BE2C (cell line): ENCODE data around the gene PIGH.
"Not testable (repeated sequence)": the region's sequence is repeated elsewhere in the genome, so short reads cannot be mapped to it uniquely, and the experiment has no call there.

Experiments
- DNase-seq: peaks from one replicate; pipeline ENCODE4 v3.0.0-alpha.2; 2020
- H3K27me3 ChIP-seq: fragments of 250-450 bp; sonication (Bioruptor Pico); 2 replicates; pipeline ENCODE4 v1.5.1; 2020; ENCODE audit warnings: mild to moderate bottlenecking
- H3K36me3 ChIP-seq: fragments of 250-450 bp; sonication (Bioruptor Pico); 2 replicates; pipeline ENCODE4 v1.5.1; 2020; ENCODE audit warnings: mild to moderate bottlenecking
- H3K4me1 ChIP-seq: fragments of 250-450 bp; sonication (Bioruptor Pico); 2 replicates; pipeline ENCODE4 v1.5.1; 2020
- H3K4me3 ChIP-seq: 2 replicates; pipeline ENCODE4 v1.5.1; 2011; ENCODE audit warnings: low read depth, low read length
- H3K9me3 ChIP-seq: fragments of 250-450 bp; sonication (Bioruptor Pico); 2 replicates; pipeline ENCODE4 v1.5.1; 2020
- TF ChIP-seq, protein P1 (sequence below): IDR thresholded peaks from 2 replicates; pipeline ENCODE4 v1.5.1; 2012; ENCODE audit warnings: mild to moderate bottlenecking, low read depth, low read length

The PIGH gene

GRCh38 chr14:67630186-67630585 lies 30.1 kb upstream of the PIGH start:
- DNase-seq = no peak
- H3K4me1 ChIP-seq = no peaks in the 10 kb centered on the region
- H3K9me3 ChIP-seq = no peaks in the 10 kb centered on the region
- H3K27me3 ChIP-seq = no peaks in the 10 kb centered on the region
- H3K36me3 ChIP-seq = no peaks in the 10 kb centered on the region
- H3K4me3 ChIP-seq = no peak overlapping the region
- TF ChIP-seq, protein P1, sequence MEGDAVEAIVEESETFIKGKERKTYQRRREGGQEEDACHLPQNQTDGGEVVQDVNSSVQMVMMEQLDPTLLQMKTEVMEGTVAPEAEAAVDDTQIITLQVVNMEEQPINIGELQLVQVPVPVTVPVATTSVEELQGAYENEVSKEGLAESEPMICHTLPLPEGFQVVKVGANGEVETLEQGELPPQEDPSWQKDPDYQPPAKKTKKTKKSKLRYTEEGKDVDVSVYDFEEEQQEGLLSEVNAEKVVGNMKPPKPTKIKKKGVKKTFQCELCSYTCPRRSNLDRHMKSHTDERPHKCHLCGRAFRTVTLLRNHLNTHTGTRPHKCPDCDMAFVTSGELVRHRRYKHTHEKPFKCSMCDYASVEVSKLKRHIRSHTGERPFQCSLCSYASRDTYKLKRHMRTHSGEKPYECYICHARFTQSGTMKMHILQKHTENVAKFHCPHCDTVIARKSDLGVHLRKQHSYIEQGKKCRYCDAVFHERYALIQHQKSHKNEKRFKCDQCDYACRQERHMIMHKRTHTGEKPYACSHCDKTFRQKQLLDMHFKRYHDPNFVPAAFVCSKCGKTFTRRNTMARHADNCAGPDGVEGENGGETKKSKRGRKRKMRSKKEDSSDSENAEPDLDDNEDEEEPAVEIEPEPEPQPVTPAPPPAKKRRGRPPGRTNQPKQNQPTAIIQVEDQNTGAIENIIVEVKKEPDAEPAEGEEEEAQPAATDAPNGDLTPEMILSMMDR = no peak

- Histone ChIP-seq H3K9me3 (no peaks in the 10 kb centered on the region), H3K27me3 (no peaks in the 10 kb centered on the region), H3K36me3 (no peaks in the 10 kb centered on the region), H3K4me3 (no peak overlapping the region), H3K4me1 (no peaks in the 10 kb centered on the region)
- TF ChIP-seq, protein P1 = no peak
- no peak for DNase-seq
Observed at GRCh38 chr14:67627519-67627918, 27.5 kb upstream of the PIGH start.

GRCh38 chr14:67626131-67626530 lies 26.1 kb upstream of the PIGH start:
- not testable (repeated sequence) for H3K36me3 ChIP-seq, H3K27me3 ChIP-seq, H3K4me1 ChIP-seq, H3K4me3 ChIP-seq, H3K9me3 ChIP-seq, DNase-seq

DNA sequence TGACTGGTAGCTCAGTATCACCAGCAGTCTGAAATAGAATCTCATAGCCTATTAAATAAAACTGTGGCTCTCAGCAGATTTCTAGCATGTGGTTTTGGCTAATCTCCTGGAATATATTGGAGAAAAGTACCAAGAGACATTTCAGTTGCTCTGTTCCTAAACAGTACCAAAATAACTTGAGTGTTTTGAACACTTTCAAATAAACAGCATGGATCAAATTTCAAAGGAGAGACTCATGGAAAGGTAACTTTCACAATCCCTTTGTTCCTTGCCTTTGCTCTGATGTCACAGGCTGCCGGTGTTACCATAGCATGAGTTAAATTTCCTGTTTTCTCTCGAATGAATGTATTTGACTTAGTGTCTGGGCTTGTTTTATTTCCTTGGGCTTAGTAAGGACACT lies 23.0 kb upstream of the PIGH start:
- no peak for DNase-seq

GRCh38 chr14:67622675-67623074 lies 22.6 kb upstream of the PIGH start:
- H3K27me3 ChIP-seq = peaks cover 6% of the 10 kb centered on the region; the same call in 1 of the 2 replicates
- H3K9me3 ChIP-seq = no peaks in the 10 kb centered on the region
- TF ChIP-seq, protein P1 = no peak
- no peaks in the 10 kb centered on the region for H3K4me1 ChIP-seq
- no peak overlapping the region for H3K4me3 ChIP-seq
- no peaks in the 10 kb centered on the region for H3K36me3 ChIP-seq
- DNase-seq = no peak

More for the DNA sequence above, 23.0 kb upstream of the PIGH start:
- TF ChIP-seq, protein P1 = no peak
- Histone ChIP-seq H3K4me1 (no peaks in the 10 kb centered on the region), H3K27me3 (peaks cover 6% of the 10 kb centered on the region; the same call in 1 of the 2 replicates), H3K9me3 (no peaks in the 10 kb centered on the region), H3K4me3 (no peak overlapping the region), H3K36me3 (no peaks in the 10 kb centered on the region)

DNA sequence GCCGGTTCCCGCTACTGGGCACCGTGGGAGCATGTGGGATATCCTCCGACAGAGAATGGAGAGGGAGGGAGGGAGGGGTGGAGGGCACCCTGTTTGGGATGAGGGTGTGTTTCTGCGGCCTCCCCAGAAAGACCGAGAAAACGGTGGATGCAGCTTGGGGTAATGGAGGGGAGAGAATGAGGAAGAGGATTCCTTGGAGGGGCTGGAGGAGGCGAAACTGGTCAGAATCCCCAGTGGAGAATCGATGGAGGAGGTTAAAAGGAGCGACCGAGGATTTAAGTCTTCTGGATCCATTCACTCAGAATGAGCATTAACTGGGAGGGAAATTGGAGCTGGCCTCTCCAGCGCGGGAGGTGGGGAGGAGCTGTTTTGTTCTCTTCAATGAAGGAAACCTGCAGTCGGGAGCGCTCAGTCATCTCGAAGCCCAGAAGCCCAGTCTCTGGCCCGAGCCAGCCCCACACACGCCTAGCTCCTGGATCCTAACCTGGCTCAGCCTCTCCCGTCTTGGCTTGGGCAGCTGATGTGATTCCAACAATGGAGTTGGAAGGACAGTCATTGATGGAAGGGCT lies 20.2 kb upstream of the PIGH start:
- H3K36me3 ChIP-seq = no peaks in the 10 kb centered on the region
- peak overlapping the region; percentile 70 for H3K4me3 ChIP-seq
- no peaks in the 10 kb centered on the region for H3K4me1 ChIP-seq
- H3K27me3 ChIP-seq = peaks cover 6% of the 10 kb centered on the region; the same call in 1 of the 2 replicates
- H3K9me3 ChIP-seq = no peaks in the 10 kb centered on the region
- TF ChIP-seq, protein P1 = no peak
- DNase-seq = peak; percentile 15
